ENCODE measurements around the gene MRAS. TPM values are rescaled to one million over a fixed set of nuclear protein-coding genes. Genes with fewer than 3 reads are reported as not detected.
A peak's percentile ranks its signal among the peaks of the same experiment; 100 is the strongest.

The MRAS gene
- total and polyA plus RNA-seq, 2 of the 8 experiments (the other 6 are each of a cell fraction or from before 2014, with no cell fraction given): 10.6 to 16.2 TPM

GRCh38 chr3:138395865-138396751, 47.7 kb downstream of the MRAS start:
- Histone ChIP-seq H2BK12ac (ENCODE audit: low read depth, low read length) (peak overlapping the region; percentile 75; the same call in 1 of the 2 replicates), H2AFZ (ENCODE audit: low read length) (no peak overlapping the region), H3K27me3 (replicated peaks in 1 of 4; ENCODE audit: control insufficient read depth in 3 of 4, extremely low read depth in 1 of 4, insufficient read depth in 3 of 4, low read length in 3 of 4) (no peaks in the 10 kb centered on the region), H3K9me3 (ENCODE audit: insufficient read depth in 2 of 2, low read depth in 1 of 2, low read length in 1 of 2) (no peaks in the 10 kb centered on the region), H3K18ac (ENCODE audit: extremely low read depth, low read length) (peak overlapping the region; percentile 19; the same call in 1 of the 2 replicates), H2BK120ac (replicated peaks; ENCODE audit: low read depth, low read length) (no peak overlapping the region), H4K5ac (ENCODE audit: insufficient read length, low read depth, low read length) (no peak overlapping the region), H3K56ac (replicated peaks; ENCODE audit: insufficient read length, low read depth, low read length) (no peak overlapping the region), H3K4me1 (replicated peaks in 1 of 4; ENCODE audit: control insufficient read depth in 3 of 4, insufficient read depth in 4 of 4, low read length in 3 of 4) (peaks cover 0 to 8% (median 3%) of the 10 kb centered on the region in 4 experiments; a peak in 6 of 7 replicates), H3K27ac (ENCODE audit: low read depth, low read length) (no peak overlapping the region), H2BK15ac (ENCODE audit: low read length) (peak overlapping the region; percentile 72; the same call in 1 of the 2 replicates), H3K4ac (replicated peaks; ENCODE audit: insufficient read length, low read depth, low read length) (no peak overlapping the region), H3K36me3 (ENCODE audit: control insufficient read depth in 2 of 4, insufficient read depth in 4 of 4, low read length in 3 of 4) (0 out of 8 replicates have a peak, but pooled peaks cover 0 to 2% (median 0%) of the 10 kb centered on the region in 4 experiments), H2BK5ac (ENCODE audit: low read depth, low read length) (peak overlapping the region; percentile 60; the same call in 1 of the 2 replicates), H4K8ac (ENCODE audit: extremely low read depth, insufficient read depth, low read length) (no peak overlapping the region), H2AK5ac (ENCODE audit: low read depth, low read length) (0 out of 2 replicates have a peak overlapping the region, but pooled peaks have one; percentile 24), H2BK20ac (ENCODE audit: low read length) (peak overlapping the region; percentile 48; the same call in 1 of the 2 replicates), H3K23me2 (ENCODE audit: low read depth, low read length) (no peaks in the 10 kb centered on the region), H3K4me2 (ENCODE audit: insufficient read depth in 1 of 2, low read depth in 2 of 2, low read length in 2 of 2) (no peak overlapping the region), H3K23ac (ENCODE audit: insufficient read length) (no peak overlapping the region), H3K9ac (replicated peaks in 1 of 4; ENCODE audit: extremely low read depth in 1 of 4, low read depth in 3 of 4, low read length in 3 of 4) (no peak overlapping the region), H3K4me3 (ENCODE audit: extremely low read depth in 1 of 4, insufficient read depth in 2 of 4, low read depth in 3 of 4, low read length in 4 of 4) (no peak overlapping the region), H3K79me1 (ENCODE audit: low read depth, low read length) (no peaks in the 10 kb centered on the region; the same call in 1 of the 2 replicates), H3K14ac (ENCODE audit: insufficient read length) (no peak overlapping the region), H3K79me2 (ENCODE audit: control insufficient read depth in 1 of 2, insufficient read depth in 2 of 2, low read length in 2 of 2) (no peaks in the 10 kb centered on the region), H4K91ac (replicated peaks; ENCODE audit: insufficient read length, low read length) (peak overlapping the region; percentile 57), H4K20me1 (replicated peaks in 1 of 2; ENCODE audit: control insufficient read depth in 1 of 2, insufficient read depth in 2 of 2, low read length in 2 of 2) (no peaks in the 10 kb centered on the region)
- ChIA-PET CTCF (ENCODE audit: partially characterized antibody) (interaction anchor here (0.7 to 4.2 kb wide), 19 partner anchors 10 to 333 kb away, joined by 3 to 21 read pairs (median 5); no protein-coding TSS in a partner anchor), POLR2A (ENCODE audit: partially characterized antibody) (interaction anchor here (1.3 to 3.3 kb wide), 4 partner anchors 8 to 26 kb away, joined by 3 to 13 read pairs (median 6); no protein-coding TSS in a partner anchor)
- no peak for FAIRE-seq
- no peak for DNase-seq (ENCODE audit: low read depth in 1 of 2, low spot score in 2 of 2)
- WGBS, 2 experiments (ENCODE audit: extremely low coverage in 1 of 2, insufficient coverage in 1 of 2, insufficient read length in 1 of 2, insufficient replicate concordance in 2 of 2, low coverage in 1 of 2, low lambda C conversion rate in 2 of 2, missing lambda C conversion rate in 1 of 2): 86% methylated on average over 11 of the region's 12 CpGs; no CpG with 5 or more reads in 1 of the 2 experiments
- TF ChIP-seq YY1 (IDR thresholded peaks at IDR 0.05; ENCODE audit: low read depth, low read length): no peak
- no peak for TF ChIP-seq USF2 (IDR thresholded peaks at IDR 0.05; ENCODE audit: low read length)
- TF ChIP-seq SIN3A (conservative IDR thresholded peaks at IDR 0.05 in 1 of 2, IDR thresholded peaks at IDR 0.05 in 1 of 2; ENCODE audit: low read depth in 1 of 2, low read length in 2 of 2): no peak
- TF ChIP-seq FOSL1 (IDR thresholded peaks at IDR 0.05; ENCODE audit: insufficient read depth, low read depth, low read length): no peak
- TF ChIP-seq BRCA1 (IDR thresholded peaks at IDR 0.05; ENCODE audit: low read depth, low read length): no peak
- TF ChIP-seq SP4 (IDR thresholded peaks at IDR 0.05; ENCODE audit: low read length): no peak
- no peak for TF ChIP-seq EZH2 (IDR thresholded peaks at IDR 0.05; ENCODE audit: low read depth, low read length, severe bottlenecking)
- TF ChIP-seq JUND (IDR thresholded peaks at IDR 0.05; ENCODE audit: low read length): no peak
- TF ChIP-seq ZNF274 (IDR thresholded peaks at IDR 0.05; ENCODE audit: borderline replicate concordance, extremely low read depth, low read length): no peak
- no peak for TF ChIP-seq NRF1 (IDR thresholded peaks at IDR 0.05; ENCODE audit: low read depth, low read length)
